HepG2 (cell line): ENCODE data around the gene FRMD1. TPM values are rescaled to one million over a fixed set of nuclear protein-coding genes. Genes with fewer than 3 reads are reported as not detected.

ENCODE experiments used
- ATAC-seq: fragments of 200-7000 bp; cut with Tn5 transposase; 3 replicates; pipeline ENCODE4 v1.9.1; 2020; ENCODE audit warnings: mild to moderate bottlenecking, moderate library complexity
- BruUV-seq: library from RNA; stranded (reverse); fragments of 400-500 nt; replicated peaks from 2 replicates; lab custom pipeline; 2021; lab: Mats Ljungman, UMichigan
- CTCF ChIA-PET: fragments of 300-600 bp; formaldehyde crosslinking; extraction: SDS; loops from one replicate; lab custom pipeline; 2021; ENCODE audit warnings: low total read pairs, inconsistent platforms, low intra/inter-chr PET ratio; lab: Yijun Ruan, JAX
- POLR2A ChIA-PET: fragments of 350-600 bp; sonication (Branson Sonifier 250); formaldehyde crosslinking; loops from one replicate; lab custom pipeline; 2020; ENCODE audit warnings: antibody characterized with exemption, inconsistent platforms; lab: Yijun Ruan, JAX
- DNase-seq: peaks from one replicate; pipeline ENCODE4 v3.0.0-alpha.2; 2015; ENCODE audit warnings: low spot score
- FAIRE-seq: peaks from 3 replicates; lab custom pipeline; 2011; peaks lifted over from hg19 to GRCh38; lab: Jason Lieb, UNC
- H2AFZ ChIP-seq: one replicate; pipeline ENCODE4 v1.6.1; 2011; ENCODE audit warnings: low read length, inconsistent platforms
- H3K27ac ChIP-seq: fragments of 300-600 bp; 3 replicates; pipeline ENCODE4 v1.8.0; 2011; ENCODE audit warnings: mixed run types, mild to moderate bottlenecking, mixed read lengths, low read length, inconsistent platforms; ENCODE audit not compliant: insufficient read depth; ENCODE audit errors: extremely low read length
- H3K27me3 ChIP-seq, 2 experiments: fragments of 200-600 bp in 1 of 2; 2 replicates in 1 of 2; 3 replicates in 1 of 2; pipeline versions ENCODE4 v1.6.0 to v1.8.0; 2011; ENCODE audit warnings: low read length in 2 of 2, mild to moderate bottlenecking in 2 of 2, moderate library complexity in 2 of 2, inconsistent platforms in 1 of 2; ENCODE audit not compliant: insufficient read depth in 2 of 2, control insufficient read depth in 1 of 2
- H3K36me3 ChIP-seq, 2 experiments: fragments of 200-600 bp in 1 of 2; replicated peaks in 1 of 2; 2 replicates in 1 of 2; 3 replicates in 1 of 2; pipeline versions ENCODE4 v1.5.1 to v1.8.0; 2011; ENCODE audit warnings: low read length in 2 of 2, inconsistent platforms in 1 of 2; ENCODE audit not compliant: insufficient read depth in 2 of 2, control insufficient read depth in 1 of 2
- H3K4me1 ChIP-seq: 2 replicates; pipeline ENCODE4 v1.5.1; 2012; ENCODE audit warnings: low read length, inconsistent platforms; ENCODE audit not compliant: insufficient read depth
- H3K4me2 ChIP-seq: 2 replicates; pipeline ENCODE4 v1.6.0; 2011; ENCODE audit warnings: low read depth, low read length, inconsistent platforms
- H3K4me3 ChIP-seq, 3 experiments: fragments of 200-600 bp in 1 of 3; sonication (generic), shearing (Covaris generic) in 1 of 3; replicated peaks in 1 of 3; 2 replicates each; pipeline ENCODE4 v1.5.1; 2011 to 2016; ENCODE audit warnings: low read length in 3 of 3, inconsistent platforms in 2 of 3, low read depth in 2 of 3, mild to moderate bottlenecking in 2 of 3, control low read depth in 1 of 3, mixed read lengths in 1 of 3; ENCODE audit not compliant: insufficient read depth in 1 of 3
- H3K79me2 ChIP-seq: one replicate; pipeline ENCODE4 v1.6.1; 2011; ENCODE audit warnings: low read length, inconsistent platforms; ENCODE audit not compliant: insufficient read depth
- H3K9ac ChIP-seq: 2 replicates; pipeline ENCODE4 v1.6.0; 2011; ENCODE audit warnings: mild to moderate bottlenecking, low read depth, low read length, inconsistent platforms; ENCODE audit not compliant: insufficient read depth
- H3K9me3 ChIP-seq: 2 replicates; pipeline ENCODE4 v1.5.1; 2012; ENCODE audit warnings: mild to moderate bottlenecking, low read length
- H4K20me1 ChIP-seq: 2 replicates; pipeline ENCODE4 v1.6.0; 2011; ENCODE audit warnings: inconsistent platforms, mild to moderate bottlenecking, low read length, moderate library complexity; ENCODE audit not compliant: insufficient read depth
- CEBPB ChIP-seq: IDR thresholded peaks from 2 replicates; pipeline ENCODE4 v1.6.1; 2011; ENCODE audit warnings: low read depth, low read length, improper control_type of control experiment, borderline replicate concordance
- CREB1 ChIP-seq, 2 experiments: fragments of 450-650 bp in 1 of 2; IDR thresholded peaks; 2 replicates each; pipeline ENCODE4 v1.6.1; 2016 to 2017; ENCODE audit warnings: control low read depth in 1 of 2, mild to moderate bottlenecking in 1 of 2, missing compliant biosample characterization in 1 of 2, missing genetic modification characterization in 1 of 2
- DMAP1 ChIP-seq: IDR thresholded peaks from 2 replicates; pipeline ENCODE4 v1.6.1; 2016
- KDM5A ChIP-seq: fragments of 200-600 bp; sonication (generic); IDR thresholded peaks from 2 replicates; pipeline ENCODE4 v1.7.0; 2018; ENCODE audit warnings: antibody characterized with exemption, mild to moderate bottlenecking, low read length, borderline replicate concordance
- KLF12 ChIP-seq: sonication (generic); formaldehyde crosslinking; IDR thresholded peaks from 2 replicates; pipeline ENCODE4 v1.4.0; 2020; ENCODE audit warnings: missing genetic modification reagents, borderline replicate concordance
- NR2C2 ChIP-seq: sonication (generic); formaldehyde crosslinking; IDR thresholded peaks from 2 replicates; pipeline ENCODE4 v1.4.0; 2020; ENCODE audit warnings: missing genetic modification reagents, mild to moderate bottlenecking, moderate library complexity, borderline replicate concordance
- PHF5A ChIP-seq: IDR thresholded peaks from one replicate; pipeline ENCODE4 v1.6.1; 2018; ENCODE audit warnings: low read depth, missing genetic modification reagents; ENCODE audit not compliant: unreplicated experiment
- SOX13 ChIP-seq, 3 experiments: fragments of 450-650 bp in 1 of 3; sonication (generic) in 1 of 3; formaldehyde crosslinking in 1 of 3; IDR thresholded peaks in 2 of 3; conservative IDR thresholded peaks in 1 of 3; 2 replicates each; pipeline versions ENCODE4 v1.5.0 to v1.6.1; 2016 to 2020; ENCODE audit warnings: antibody characterized with exemption in 1 of 3, mild to moderate bottlenecking in 1 of 3, missing compliant biosample characterization in 1 of 3, missing genetic modification reagents in 1 of 3, moderate library complexity in 1 of 3
- STAG1 ChIP-seq: sonication (generic); formaldehyde crosslinking; IDR thresholded peaks from 2 replicates; pipeline ENCODE4 v1.4.0; 2020; ENCODE audit warnings: missing genetic modification reagents
- THAP11 ChIP-seq: IDR thresholded peaks from 2 replicates; pipeline ENCODE4 v1.6.1; 2016; ENCODE audit warnings: missing biosample characterization, missing genetic modification reagents
- ZFP62 ChIP-seq: sonication (generic); formaldehyde crosslinking; IDR thresholded peaks from 2 replicates; pipeline ENCODE4 v1.4.0; 2020; ENCODE audit warnings: missing genetic modification reagents
- ZFX ChIP-seq: sonication (generic); formaldehyde crosslinking; IDR thresholded peaks from 2 replicates; pipeline ENCODE4 v1.4.0; 2020; ENCODE audit warnings: mild to moderate bottlenecking, low read depth, missing genetic modification reagents, moderate library complexity
- ZNF253 ChIP-seq: sonication (generic); formaldehyde crosslinking; IDR thresholded peaks from 2 replicates; pipeline ENCODE4 v1.8.0; 2022; ENCODE audit warnings: mild to moderate bottlenecking, missing genetic modification reagents, borderline replicate concordance
- ZNF296 ChIP-seq: sonication (generic); formaldehyde crosslinking; conservative IDR thresholded peaks from 2 replicates; pipeline ENCODE4 v1.5.0; 2020; ENCODE audit warnings: mild to moderate bottlenecking, missing genetic modification reagents
- ZNF574 ChIP-seq: sonication (generic); formaldehyde crosslinking; IDR thresholded peaks from 2 replicates; pipeline ENCODE4 v1.4.0; 2020; ENCODE audit warnings: missing genetic modification reagents
- ZNF788 ChIP-seq: sonication (generic); formaldehyde crosslinking; IDR thresholded peaks from 2 replicates; pipeline ENCODE4 v1.5.0; 2020; ENCODE audit warnings: mild to moderate bottlenecking, missing genetic modification reagents, borderline replicate concordance
- WGBS: methylation state at CpG from one replicate; pipeline ENCODE4 v1.1.6; 2017; ENCODE audit warnings: low lambda C conversion rate; 5-methylcytosine and 5-hydroxymethylcytosine counted together
- in situ Hi-C: cut with HindIII; loops from 2 replicates; pipeline ENCODE4 v1.10.0; 2017; ENCODE audit warnings: low pct_unique_long_range_greater_than_20kb; ENCODE audit not compliant: extremely low pct_ligation_motif_present
- intact Hi-C: fragments of 100-400 bp; cut with micrococcal nuclease; formaldehyde crosslinking; loops from one replicate; pipeline ENCODE4 v1.10.0; 2022; ENCODE audit not compliant: unreplicated experiment
- polyA plus RNA-seq, 8 experiments: library from polyadenylated mRNA; depleted of rRNA in 3 of 8; stranded (reverse) in 7 of 8; unstranded in 1 of 8; fragments of >200 nt; fragmentation: Illumina TruSeq in 4 of 8; extraction: Trizol in 4 of 8; gene quantifications; 2 replicates each; pipeline versions ENCODE4 v1.2.1 to v1.2.3, GENCODE V29; 2011 to 2016; ENCODE audit warnings: low read depth in 4 of 8, missing spikeins in 1 of 8, mixed read lengths in 1 of 8; ENCODE audit not compliant: insufficient read depth in 1 of 8
- total RNA-seq, 5 experiments: library from RNA; depleted of rRNA; stranded (reverse); fragments of >200 nt; fragmentation: Illumina TruSeq; extraction: Trizol; gene quantifications; 2 replicates each; pipeline ENCODE4 v1.2.3, GENCODE V29; 2016; ENCODE audit warnings: low read depth in 1 of 5

The FRMD1 gene
- total and polyA plus RNA-seq, 2 of the 13 experiments (the other 11 are each of a cell fraction or from before 2014, with no cell fraction given), result 0.01 TPM; not detected in 1

- TF ChIP-seq CEBPB (no peak), ZNF253 (CRISPR knock-in tag) (no peak)
Observed at GRCh38 chr6:168060521-168060931, 18.5 kb downstream of the FRMD1 start (continued).

GRCh38 chr6:168058691-168059551 is 20.1 kb downstream of the FRMD1 start:
- H3K9me3 ChIP-seq, result no peaks in the 10 kb centered on the region
- no peak for DNase-seq
- ATAC-seq, result peak; percentile 40
- H3K9ac ChIP-seq, result no peak overlapping the region
- POLR2A ChIA-PET, result no interaction called here
- intact Hi-C loops (no loop called here), in situ Hi-C loops (loop anchor here (10.0 kb wide), 1 partner anchor 76 kb away; no protein-coding TSS in a partner anchor)
- no peak overlapping the region for H3K4me3 ChIP-seq
- peak overlapping the region; percentile 37; the same call in 1 of the 2 replicates for H3K4me2 ChIP-seq
- no TSS peak for BruUV-seq
- peaks cover 21 to 45% of the 10 kb centered on the region in 2 experiments for H3K27me3 ChIP-seq
- H3K27ac ChIP-seq, result no peak overlapping the region
- H4K20me1 ChIP-seq, result no peaks in the 10 kb centered on the region
- WGBS, result 29% methylated on average over 15 of the region's 30 CpGs
- FAIRE-seq, result no peak
- no peaks in the 10 kb centered on the region for H3K79me2 ChIP-seq
- no peak overlapping the region for H2AFZ ChIP-seq
- no peaks in the 10 kb centered on the region for H3K36me3 ChIP-seq
- CTCF ChIA-PET, result no interaction called here
- peaks cover 5% of the 10 kb centered on the region for H3K4me1 ChIP-seq
- TF ChIP-seq STAG1 (CRISPR knock-in tag), result peak; percentile 58
- TF ChIP-seq ZNF296 (CRISPR knock-in tag), result no peak
- no peak for TF ChIP-seq ZNF788 (CRISPR knock-in tag)
- no peak for TF ChIP-seq DMAP1 (CRISPR knock-in tag)
- TF ChIP-seq ZFX, result no peak
- no peak for TF ChIP-seq ZNF574 (CRISPR knock-in tag)
- no peak for TF ChIP-seq ZFP62 (CRISPR knock-in tag)
- no peak for TF ChIP-seq NR2C2
- no peak for TF ChIP-seq PHF5A (CRISPR knock-in tag)
- no peak for TF ChIP-seq CREB1 (IDR thresholded peaks at IDR 0.05)
- TF ChIP-seq CREB1 (CRISPR knock-in tag; IDR thresholded peaks at IDR 0.05), result no peak
- TF ChIP-seq KLF12 (CRISPR knock-in tag), result no peak
- TF ChIP-seq THAP11, result no peak
- TF ChIP-seq KDM5A, result no peak
- no peak for TF ChIP-seq SOX13 (IDR thresholded peaks at IDR 0.05)
- no peak for TF ChIP-seq SOX13 (CRISPR knock-in tag; conservative IDR thresholded peaks at IDR 0.05 in 1 of 2, IDR thresholded peaks at IDR 0.05 in 1 of 2)
